ENCODE data around the gene VWA5B1.
A peak's percentile ranks its signal among the peaks of the same experiment; 100 is the strongest.

The VWA5B1 gene

DNA sequence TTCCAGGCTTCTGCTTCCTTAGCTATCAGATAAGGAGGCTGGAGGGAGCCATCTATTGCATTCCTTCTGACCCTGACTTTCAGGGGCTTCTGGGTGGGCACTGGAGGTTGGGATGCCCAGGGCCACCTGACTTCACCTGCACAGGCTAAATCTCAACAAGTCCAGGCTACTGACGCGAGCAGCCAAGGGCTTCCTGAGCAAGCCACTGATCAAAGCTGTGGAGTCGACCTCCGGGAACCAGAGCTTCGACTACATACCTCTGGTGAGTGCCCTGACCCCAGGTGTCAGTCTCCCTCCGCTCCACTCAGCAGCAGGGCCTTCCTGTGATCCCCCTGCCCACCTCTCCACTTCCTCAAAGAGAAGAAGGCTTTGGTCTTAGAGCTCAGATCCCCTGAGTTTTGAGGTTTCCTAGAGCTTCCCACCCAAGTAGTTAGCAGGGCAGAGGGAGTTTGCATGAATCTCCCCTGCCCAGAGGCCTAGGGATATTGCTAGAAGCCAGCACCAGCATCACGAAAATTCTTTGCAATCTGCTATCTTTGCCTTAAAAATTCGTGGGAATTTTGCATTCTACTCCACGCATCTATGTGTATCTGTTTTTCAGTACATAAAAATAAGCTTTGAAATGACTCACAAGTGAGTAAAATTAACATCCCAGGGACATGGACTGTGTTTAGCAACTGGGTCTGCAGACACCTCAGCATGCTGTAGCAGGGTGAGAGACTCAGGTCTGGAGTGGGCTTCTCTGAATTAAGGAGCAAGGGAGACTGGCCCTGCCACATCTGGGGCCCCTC lies 61.4 kb downstream of the VWA5B1 start:
- DNase-seq, result no peak

DNA sequence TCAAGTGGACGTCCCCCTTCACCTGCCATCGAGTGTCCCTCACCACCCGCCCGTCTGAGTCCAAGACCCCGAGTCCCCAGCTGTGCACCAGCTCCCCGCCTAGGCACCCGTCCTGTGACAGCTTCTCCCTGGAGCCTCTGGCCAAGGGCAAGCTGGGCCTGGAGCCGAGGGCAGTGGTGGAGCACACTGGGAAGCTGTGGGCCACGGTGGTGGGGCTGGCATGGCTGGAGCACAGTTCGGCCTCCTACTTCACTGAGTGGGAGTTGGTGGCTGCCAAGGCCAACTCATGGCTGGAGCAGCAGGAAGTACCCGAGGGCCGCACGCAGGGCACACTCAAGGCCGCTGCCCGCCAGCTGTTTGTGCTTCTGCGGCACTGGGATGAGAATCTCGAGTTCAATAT lies 63.2 kb downstream of the VWA5B1 start:
- no peak for DNase-seq

DNA sequence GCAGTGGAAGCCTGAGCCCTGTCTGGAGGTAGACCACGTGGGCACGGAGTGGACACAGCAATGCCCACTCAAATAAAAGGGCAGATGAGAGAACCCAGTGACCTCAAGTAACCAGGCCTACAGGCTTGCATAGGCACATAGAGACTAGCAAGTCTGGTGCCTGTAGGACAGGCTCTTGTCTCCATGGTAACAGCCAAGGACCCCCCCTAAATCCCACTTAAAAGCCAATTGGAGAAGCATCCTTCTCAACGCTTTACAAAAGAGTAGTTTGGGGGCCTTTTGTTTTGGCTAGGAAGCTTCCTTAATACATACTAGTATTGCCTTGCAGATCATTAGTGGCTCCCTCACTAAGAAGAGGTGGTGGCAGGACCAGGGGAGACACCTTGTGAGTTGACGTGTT lies 63.9 kb downstream of the VWA5B1 start:
- no peak for DNase-seq

DNA sequence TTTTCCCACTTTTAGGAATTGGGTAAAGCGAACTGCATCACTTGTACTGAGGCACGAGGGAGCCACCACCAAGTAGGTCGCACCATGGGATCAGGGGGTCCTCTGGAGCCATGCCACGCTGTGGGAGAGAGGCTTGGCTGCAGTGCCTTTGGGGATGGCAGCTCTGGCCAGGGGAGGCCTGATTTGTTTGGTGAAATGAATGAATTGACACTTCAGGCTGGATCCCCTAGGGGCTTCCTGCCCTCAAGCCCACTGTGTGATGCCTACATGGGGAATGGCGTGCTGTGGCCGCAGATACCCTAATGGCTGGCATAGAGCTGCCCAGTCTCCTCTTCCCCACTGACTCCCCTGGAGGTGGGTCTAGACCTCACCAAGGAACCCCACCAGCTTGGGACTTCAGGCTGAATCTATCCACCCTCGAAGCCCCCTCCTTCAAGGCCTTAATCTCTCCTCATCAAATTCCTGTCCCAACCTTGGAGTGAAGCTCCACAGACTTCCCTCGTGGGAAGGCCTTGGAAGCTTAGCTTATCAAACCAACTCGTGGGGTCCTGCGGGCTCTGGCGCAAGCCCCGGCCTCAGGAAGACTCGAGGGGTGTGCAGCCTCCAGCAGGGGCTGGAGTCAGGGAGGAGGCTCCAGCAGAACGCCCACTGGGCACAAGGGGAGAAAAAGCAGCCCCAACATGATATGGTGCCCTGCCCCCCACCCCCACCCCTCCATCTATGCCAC lies 64.6 kb downstream of the VWA5B1 start:
- DNase-seq, result no peak

DNA sequence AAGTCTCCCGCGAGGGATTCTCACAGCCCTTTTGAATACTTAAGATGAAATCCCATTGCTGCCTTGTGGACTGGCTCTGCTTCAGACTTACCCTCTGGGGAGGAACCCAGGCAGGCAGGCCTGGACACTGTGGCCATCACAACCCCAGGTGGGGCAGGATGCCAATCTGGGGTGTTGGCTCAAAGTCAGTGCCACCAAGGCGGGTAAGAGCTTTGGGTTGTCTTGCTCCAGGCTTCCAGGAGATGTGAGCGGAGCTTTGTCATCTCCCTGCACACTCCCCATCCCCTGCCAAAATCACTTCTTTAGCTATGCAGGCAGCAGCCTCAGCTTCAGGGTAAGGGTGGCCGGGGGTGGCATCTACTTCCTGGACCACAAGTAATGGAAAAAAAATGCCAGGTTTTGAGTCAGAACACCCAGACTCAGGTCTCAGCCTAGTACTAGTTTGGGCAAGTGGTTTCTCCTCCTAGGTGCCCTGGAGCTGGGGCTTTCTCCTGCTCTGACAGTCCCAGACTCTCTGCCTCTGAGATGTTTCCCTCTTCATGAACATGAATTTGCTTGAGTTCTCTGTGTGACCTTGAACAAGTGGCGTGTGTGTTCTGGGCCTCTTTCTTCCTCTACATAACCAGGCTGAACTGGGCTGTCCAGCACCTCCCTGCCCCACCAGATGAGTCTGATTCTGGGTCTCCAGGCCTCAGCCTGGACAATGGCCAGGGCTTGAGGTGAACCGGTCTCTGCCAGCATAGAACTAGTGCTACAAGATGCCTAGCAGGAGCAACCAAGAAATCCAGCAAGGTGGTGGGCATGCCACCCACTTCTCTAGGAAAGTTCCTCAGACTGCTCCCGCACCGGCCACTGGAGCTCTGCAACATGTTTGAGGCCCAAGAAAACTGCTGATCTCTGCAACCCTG lies 65.4 kb downstream of the VWA5B1 start:
- DNase-seq, result no peak

DNA sequence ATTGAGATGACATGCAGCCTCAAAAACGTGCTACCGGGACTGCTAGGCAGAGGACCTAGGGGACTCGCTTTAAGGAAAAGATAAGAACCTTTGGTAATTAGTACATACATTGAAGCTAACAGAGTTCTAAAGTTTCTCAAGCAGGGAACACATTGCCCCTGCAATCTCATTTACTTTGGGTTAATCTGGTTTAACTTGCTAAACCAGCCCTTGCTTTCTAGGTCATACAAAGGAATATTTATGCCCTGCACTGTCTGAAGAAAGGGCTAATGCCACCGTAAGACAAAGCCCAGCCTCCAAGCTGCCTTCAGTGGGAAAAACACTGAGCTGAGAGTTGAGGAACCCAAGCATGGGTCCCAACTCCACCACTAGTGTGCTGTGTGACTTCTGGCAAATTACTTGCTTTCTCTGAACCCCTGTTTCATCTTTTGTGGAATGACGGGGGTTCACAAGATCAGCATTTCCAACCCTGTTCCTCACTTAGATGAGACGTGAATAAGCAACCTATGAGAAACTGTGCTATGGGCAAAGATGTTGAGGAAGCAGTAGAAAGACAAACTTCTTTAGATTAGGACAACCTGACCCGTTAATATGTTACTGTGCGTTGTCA lies 66.3 kb downstream of the VWA5B1 start:
- DNase-seq, result no peak

DNA sequence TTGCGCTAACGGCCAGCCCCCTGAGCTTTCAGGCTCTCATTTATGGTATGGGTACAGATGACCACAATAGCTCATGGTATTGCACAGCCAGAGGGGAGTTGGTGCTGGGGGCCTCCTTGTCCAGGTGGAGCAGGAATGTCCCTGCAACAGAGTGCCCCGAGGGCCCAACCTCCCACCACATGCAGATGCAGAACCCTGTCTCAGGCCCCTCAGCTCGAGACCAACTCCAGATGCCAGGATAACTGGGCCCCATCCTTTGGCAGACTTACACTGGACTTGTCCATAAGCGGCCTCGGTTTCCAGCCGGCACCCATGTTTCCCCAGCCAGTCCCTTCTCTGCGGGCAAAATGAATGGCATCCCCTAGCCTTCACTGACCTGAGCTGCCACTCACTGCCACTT lies 67.1 kb downstream of the VWA5B1 start:
- no peak for DNase-seq

DNA sequence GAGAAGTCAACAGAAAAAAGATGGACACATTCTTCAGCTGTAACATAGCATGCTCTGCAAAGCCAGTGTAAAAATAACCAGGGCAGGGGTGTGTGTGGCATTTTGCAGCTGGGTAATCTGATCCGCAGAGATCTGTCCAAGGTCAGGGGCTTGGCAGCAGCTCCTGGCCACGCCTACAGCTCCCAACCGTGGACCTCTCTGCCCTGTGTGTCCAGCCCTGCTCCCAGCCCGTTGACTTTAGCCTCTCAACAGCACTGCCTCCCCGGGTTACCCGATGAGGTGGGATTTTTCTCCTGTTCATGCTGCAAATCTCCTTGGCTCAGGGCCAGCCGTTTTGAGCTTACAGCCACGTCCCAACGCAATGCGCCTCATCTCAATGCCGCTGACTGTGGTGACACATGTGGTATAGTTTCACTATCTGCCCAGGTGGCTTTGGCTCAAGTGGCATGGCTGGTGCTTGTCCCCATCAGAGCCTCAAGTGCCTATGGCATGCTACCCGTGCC lies 68.1 kb downstream of the VWA5B1 start:
- peak; percentile 37 for DNase-seq

DNA sequence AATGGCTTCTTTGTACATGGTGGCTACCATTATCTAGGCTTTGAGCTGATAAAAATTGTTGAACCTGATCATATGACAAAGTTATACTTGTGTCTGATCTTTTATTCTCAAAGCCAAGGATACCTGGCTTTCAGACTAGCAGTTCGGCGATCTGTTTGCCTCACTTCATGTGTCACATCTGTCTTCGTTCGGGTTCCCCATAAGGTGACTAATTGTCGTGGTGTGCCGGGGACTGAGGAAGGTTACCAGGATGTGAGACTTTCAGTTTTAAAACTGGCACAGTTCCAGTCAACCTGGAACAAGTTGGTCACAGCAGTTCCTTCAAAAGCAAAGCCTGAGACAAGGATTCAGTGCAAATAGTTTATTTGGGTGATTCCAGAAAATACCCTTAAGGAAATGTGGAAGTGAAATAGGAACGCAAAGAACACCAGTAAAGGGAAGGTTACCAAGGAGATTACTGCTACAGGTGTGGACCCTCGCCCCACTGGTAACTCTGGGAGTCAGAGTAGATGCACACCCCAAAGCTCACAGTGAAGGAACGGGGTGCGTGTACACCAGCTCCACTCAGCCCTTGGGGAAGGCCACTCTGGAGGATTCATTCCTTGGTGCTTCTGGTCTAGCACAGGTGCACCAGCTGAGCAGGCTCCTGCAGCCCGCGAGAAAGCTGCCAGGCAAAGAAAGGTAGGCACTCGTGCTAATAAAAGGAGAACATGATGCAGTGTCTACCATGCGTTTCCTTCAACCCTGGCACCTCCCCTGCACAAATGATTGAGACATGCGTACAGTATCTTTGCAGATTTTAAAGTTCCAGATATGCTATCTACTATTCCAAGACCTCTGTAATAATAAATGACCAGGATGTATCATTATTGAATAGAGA lies 69.0 kb downstream of the VWA5B1 start:
- no peak for DNase-seq

DNA sequence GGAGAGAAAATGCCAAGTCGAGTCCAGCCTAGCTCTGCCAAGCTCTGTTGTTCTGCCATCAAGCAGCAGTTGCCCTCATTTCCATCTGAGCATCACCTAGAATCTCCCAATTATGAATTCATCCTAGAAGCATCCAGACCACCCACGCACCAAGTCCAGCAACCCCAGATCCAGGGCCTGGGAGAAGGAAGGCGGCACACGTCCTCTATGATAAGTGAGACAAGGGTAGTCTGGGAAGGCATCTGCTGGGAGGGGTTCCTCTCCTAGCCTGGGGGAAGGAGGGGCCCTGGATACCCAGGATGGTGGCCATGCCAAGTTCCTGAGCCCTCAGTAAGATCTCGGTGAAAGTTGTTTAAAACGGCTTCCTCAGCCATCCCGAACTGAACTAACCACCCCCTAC lies 70.7 kb downstream of the VWA5B1 start:
- no peak for DNase-seq

DNA sequence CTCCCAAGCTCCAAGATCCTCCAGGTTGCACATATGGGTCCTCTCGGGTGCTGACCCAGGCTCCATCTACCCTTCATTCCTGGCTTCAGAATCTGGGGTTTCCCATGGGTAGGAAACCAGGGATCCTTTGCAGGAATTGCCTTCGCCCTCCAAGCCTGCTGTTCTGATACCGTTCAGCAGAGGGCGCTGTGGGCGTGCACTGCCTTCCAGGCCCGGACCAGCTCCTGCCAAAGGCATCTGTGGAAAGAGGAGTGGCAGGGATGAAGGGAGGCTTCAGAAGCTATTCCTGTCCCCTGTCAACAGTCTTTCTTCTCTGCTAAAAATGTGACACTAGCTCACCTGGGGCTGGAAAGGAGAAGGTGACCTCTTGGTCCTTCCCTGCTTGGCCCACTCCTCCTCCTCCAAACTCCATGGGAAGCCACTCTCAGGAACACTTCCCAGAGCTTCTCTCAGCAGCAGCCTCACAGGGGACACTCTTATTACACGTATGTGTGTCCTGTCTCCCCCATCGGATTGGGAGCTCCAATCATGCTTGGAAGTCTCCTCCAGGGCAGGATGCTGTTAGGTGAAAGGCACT lies 71.2 kb downstream of the VWA5B1 start:
- DNase-seq, result peak; percentile 73

DNA sequence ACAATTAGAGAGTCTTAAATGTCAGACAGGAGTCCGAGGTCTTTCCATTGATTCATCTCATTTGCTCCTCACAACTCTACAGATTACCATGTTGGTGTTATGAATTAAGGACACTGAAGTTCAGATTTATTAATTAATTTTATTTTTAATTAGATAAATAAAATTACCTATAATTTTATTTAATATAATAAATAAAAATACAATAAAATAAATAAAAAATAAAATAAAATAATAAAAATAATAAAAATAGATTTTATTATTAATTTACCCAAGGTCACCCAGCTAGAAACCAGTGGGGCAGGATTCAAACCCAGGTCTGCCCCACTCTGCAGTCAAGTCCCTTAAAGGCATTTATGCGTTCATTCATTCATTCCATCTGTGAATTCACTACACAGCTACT lies 72.2 kb downstream of the VWA5B1 start:
- DNase-seq, result no peak

DNA sequence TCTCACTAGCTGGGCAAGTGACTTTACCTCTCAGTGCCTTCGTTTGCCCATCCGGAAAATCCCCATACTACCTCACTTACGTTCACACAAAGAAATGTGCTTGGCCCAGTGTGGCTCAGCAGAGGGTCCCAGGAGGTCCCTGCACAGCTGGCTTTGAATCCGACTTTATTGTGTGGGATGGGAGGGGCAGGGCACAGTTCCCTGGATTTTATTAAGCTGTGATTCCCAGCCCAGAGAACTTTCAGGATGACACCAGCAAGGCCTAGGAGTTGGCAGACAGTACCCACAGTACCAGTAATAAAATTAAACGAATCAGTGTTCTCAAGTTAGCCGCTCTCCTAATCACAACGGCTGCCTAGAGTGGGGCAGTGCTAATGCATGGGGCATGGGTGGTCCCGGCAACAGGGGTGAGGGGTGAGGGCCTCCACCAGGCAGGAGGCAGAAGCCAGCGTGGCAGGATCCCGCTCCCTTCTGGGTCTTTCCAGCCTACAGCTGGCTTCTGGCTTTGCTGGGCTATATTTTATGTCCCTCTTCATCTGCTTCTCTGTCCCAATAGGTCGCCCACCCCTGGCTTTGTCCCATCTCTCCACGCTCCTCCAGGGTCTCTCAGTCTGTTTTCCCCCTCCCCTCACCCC lies 74.9 kb downstream of the VWA5B1 start:
- DNase-seq, result no peak

DNA sequence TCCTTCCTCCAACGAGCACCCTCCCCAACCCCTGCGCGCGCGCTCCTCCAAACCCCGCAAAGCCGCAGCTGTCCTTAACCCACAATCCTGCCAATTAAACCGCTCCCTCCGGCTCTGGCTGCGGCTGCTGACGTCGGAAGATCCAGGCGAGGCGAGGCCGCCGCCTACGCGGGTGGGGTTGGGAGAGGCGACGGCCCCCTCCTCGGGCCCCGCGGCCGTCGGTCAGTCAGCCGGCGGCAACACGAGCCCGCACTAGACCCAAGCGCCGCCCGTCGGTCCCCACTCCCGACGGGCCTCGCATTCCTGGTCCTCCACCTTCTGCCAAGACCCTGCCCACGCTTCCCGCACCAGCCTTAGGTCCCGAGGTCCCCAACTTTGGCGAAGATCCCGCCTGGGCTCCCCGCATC lies 75.4 kb downstream of the VWA5B1 start:
- DNase-seq, result no peak

DNA sequence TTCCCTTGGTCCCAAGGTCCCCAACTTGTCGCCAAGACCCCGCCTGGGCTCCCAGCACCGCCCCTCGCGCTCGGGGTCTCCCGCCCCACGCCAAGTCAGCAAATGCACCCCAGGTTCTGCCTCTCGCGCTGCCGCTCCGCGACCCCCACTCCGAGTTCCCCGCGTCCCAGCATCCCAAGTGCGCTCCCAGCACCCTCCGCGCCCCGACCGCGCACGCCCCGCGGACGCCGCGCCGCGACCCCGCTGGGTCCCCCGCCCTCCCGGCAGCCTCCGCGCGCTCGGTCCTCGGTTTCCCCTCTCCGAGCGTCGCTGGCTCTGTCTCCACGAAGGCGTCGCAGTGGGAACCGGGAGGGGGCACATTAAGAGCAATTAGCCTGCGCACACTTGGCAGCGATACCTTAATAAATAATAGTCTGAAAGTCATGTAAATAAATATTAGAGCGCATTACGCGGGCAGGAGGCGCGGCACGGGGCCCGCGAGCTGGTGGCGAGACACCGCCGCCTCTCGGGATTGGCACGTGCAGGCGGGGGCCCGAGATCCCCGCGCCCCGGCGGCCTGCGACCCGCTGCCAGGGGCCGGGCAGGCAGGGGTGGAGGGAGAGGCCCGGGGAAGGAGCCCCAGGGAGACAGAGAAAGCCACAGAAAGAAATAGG lies 75.9 kb downstream of the VWA5B1 start:
- DNase-seq, result no peak

DNA sequence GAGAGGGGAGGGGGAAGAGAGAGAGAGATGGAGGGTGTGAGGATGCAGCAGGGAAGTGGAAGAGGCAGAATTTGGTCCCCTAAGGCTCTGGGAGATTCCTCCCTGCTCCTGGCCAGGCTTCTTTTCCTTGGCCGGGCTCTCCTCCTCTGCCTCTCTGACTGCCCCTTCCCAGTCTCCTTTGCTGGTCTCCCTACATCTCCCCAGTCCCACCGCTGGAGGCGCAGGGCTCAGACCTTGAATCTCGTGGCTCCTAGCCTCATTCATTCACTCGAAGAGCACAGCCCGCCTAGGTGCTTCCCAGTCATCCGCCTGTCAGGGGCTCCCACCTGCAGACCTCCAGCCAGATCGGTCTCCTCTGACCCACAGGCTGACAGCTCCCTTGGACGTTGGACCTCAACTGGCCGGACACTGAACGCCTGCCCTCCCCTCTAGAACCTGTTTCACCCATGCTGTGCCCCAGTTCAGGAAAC lies 76.5 kb downstream of the VWA5B1 start:
- DNase-seq, result no peak

DNA sequence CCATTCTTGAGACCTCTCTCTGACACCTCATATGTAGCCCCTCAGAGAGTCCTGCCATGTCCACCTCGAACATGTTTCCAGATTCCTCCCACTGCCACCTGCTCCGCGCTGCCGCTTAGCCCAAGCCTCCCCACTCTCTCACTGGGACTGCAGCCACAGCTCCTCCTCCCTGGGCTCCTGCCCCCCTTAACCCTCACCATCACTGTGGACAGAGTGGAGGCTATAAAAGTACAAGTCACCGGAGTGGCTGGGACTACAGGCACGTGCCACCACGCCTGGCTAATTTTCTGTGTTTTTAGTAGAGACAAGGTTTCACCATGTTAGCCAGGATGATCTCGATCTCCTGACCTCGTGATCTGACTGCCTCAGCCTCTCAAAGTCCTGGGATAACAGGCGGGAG lies 77.0 kb downstream of the VWA5B1 start:
- DNase-seq, result no peak

DNA sequence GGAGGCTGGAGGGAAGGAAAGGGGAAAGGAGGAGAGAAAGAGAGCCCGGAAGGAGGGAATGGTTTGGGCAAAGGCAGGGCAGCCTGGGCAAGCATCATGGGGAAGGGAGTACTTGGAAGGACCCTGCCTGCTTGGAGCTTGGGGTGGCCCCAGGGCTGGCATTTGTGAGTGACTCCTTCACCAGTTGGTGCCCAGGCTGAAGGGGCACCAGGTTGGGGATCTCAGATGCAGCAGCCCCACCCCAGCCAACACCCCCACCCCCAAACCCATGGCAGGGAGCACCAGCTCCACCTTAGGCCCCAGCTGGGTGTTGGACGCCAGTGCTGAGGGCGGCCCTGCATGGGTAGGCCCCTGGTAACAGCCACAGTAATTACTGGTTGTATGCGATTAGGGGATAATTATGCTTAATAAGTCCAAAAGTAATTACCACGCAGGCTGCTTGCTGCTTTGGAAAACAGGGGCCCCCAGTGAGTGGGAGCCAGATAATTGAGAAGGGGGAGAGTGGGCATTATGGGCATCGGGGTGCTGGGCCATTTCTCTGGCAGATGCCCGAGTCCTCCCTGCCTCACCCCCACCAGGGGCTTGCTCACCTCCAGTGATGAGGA lies 78.3 kb downstream of the VWA5B1 start:
- DNase-seq, result no peak

DNA sequence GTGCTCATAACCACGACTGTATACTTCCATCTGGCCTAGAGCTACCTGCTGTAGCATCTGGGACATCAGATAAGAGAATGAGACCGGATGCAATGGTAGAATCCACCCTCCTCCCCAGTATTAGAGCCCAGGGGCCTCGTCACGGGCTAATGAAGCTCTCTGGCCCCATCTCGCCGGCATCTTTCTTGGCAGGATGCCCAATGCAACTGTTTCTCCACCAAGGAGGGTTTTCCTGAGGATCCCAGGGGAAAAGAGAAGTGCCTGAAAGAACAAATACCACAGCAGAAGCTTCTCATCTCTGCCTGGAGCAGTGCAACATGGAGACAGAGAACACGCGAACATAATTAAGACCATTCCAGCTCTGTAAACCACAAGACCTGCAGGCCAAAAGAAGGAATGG lies 80.0 kb downstream of the VWA5B1 start:
- DNase-seq, result no peak

DNA sequence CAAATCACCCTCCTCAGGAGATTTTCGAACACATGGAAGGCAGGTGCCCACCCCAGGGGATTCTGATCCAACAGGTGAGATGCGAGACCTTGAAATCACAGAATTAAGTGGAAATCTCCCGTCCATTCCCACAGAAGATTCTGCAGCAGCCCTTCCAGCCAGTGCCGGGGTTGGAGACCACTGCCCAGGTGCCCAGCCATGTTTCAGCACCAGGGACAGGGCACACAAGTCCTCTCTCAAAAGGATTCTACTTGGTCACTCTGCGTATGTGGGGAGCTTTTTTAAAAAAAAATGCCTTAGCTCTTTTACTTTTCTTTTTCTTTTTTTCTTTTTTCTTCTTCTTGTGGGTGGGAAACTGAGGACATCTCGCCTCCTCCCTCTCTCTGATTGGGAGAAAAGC lies 80.7 kb downstream of the VWA5B1 start:
- DNase-seq, result no peak

Data from NCI-H1694 (cell line).